ENCODE results near the gene TRABD2B.

TRABD2B gene

GRCh38 chr1:48030211-48030610, 33.0 kb upstream of the TRABD2B start:
- no peak for DNase-seq (ENCODE audit: low read depth in 1 of 2, low spot score in 1 of 2)
- TF ChIP-seq JUND (IDR thresholded peaks at IDR 0.05; ENCODE audit: low read depth): no peak
- in situ Hi-C loops (cut with HindIII; ENCODE audit: low pct_unique_long_range_greater_than_20kb, low sequenced_read_pairs): no loop called here

- DNase-seq (ENCODE audit: low read depth in 1 of 2, low spot score in 1 of 2): no peak
- TF ChIP-seq JUND (IDR thresholded peaks at IDR 0.05; ENCODE audit: low read depth): no peak
- in situ Hi-C loops (cut with HindIII; ENCODE audit: low pct_unique_long_range_greater_than_20kb, low sequenced_read_pairs): no loop called here
These were observed 31.3 kb upstream of the TRABD2B start for GRCh38 chr1:48028218-48029069.

- in situ Hi-C loops (cut with HindIII; ENCODE audit: low pct_unique_long_range_greater_than_20kb, low sequenced_read_pairs): no loop called here
- DNase-seq (ENCODE audit: low read depth in 1 of 2, low spot score in 1 of 2): no peak
- no peak for TF ChIP-seq JUND (IDR thresholded peaks at IDR 0.05; ENCODE audit: low read depth)
These were observed 30.3 kb upstream of the TRABD2B start for GRCh38 chr1:48027533-48027835.

DNA sequence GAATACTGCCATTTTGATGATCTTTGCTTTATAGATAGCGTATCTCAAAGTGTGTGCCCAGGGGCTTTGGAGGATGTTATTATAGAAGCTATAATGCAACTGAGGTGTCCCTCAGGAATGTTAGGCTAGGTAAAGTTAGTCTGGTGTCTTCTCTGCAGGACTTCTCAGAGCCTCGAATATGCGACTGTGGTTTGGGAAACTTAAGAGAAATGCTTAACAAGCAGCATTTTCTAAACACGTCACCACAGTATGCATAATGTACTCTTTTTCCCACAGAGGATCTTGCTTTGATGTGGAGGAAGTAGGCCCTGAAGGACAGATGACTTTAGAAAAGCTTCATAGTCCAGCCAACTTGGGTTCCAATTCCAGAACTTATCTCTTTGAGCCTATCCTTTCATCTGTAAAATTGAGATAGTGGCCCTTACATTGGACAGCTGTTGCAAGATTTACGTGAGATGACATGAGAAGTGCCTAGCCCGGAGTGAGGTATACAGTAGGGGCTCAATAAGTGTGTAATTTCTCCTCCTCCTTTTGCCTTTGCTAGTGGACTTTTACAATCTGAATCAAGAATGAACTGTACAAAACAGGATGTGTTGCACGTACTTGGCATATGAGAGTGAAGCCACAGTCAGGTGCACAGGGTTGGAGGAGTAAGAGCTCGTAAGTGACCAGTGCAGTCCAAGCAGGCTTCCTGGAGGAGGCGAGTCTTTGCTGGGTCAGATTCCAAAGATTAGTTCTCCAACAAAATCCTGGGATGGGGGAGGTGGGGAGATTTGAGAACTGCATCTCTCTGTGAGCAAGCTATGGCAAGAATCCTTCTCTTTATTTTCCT, 29.7 kb upstream of the TRABD2B start:
- DNase-seq (ENCODE audit: low read depth in 1 of 2, low spot score in 1 of 2): no peak
- TF ChIP-seq JUND (IDR thresholded peaks at IDR 0.05; ENCODE audit: low read depth): no peak
- in situ Hi-C loops (cut with HindIII; ENCODE audit: low pct_unique_long_range_greater_than_20kb, low sequenced_read_pairs): no loop called here

GRCh38 chr1:48026275-48026674, 29.1 kb upstream of the TRABD2B start:
- in situ Hi-C loops (cut with HindIII; ENCODE audit: low pct_unique_long_range_greater_than_20kb, low sequenced_read_pairs): no loop called here
- TF ChIP-seq JUND (IDR thresholded peaks at IDR 0.05; ENCODE audit: low read depth): no peak

GRCh38 chr1:48025076-48025475, 27.9 kb upstream of the TRABD2B start:
- TF ChIP-seq JUND (IDR thresholded peaks at IDR 0.05; ENCODE audit: low read depth): no peak

More at GRCh38 chr1:48026275-48026674, 29.1 kb upstream of the TRABD2B start:
- no peak for DNase-seq (ENCODE audit: low read depth in 1 of 2, low spot score in 1 of 2)

DNA sequence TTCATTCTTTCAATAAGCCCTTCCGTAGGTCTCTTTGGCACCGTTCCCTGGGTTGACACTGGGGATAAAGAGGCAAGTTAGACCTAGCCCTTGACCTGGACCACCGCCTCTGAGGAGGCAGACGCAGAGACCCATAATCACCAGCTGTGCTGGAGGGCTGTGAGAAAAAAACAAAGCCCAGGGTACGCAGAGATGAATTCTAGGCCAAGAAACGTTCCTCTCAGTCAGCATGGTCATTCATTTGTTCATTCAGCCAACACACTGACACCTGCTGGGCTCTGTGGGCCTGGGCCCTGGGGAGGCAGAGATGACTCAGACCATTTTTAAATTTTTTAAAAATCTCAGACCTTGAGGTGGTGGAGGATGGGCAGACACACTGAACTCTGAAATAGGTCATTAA, 26.3 kb upstream of the TRABD2B start:
- no peak for DNase-seq (ENCODE audit: low read depth in 1 of 2, low spot score in 1 of 2)
- no peak for TF ChIP-seq JUND (IDR thresholded peaks at IDR 0.05; ENCODE audit: low read depth)
- in situ Hi-C loops (cut with HindIII; ENCODE audit: low pct_unique_long_range_greater_than_20kb, low sequenced_read_pairs): no loop called here

More at GRCh38 chr1:48025076-48025475, 27.9 kb upstream of the TRABD2B start:
- in situ Hi-C loops (cut with HindIII; ENCODE audit: low pct_unique_long_range_greater_than_20kb, low sequenced_read_pairs): no loop called here
- DNase-seq (ENCODE audit: low read depth in 1 of 2, low spot score in 1 of 2): no peak

GRCh38 chr1:48022306-48022705, 25.1 kb upstream of the TRABD2B start:
- DNase-seq (ENCODE audit: low read depth in 1 of 2, low spot score in 1 of 2): no peak
- in situ Hi-C loops (cut with HindIII; ENCODE audit: low pct_unique_long_range_greater_than_20kb, low sequenced_read_pairs): no loop called here
- no peak for TF ChIP-seq JUND (IDR thresholded peaks at IDR 0.05; ENCODE audit: low read depth)

DNA sequence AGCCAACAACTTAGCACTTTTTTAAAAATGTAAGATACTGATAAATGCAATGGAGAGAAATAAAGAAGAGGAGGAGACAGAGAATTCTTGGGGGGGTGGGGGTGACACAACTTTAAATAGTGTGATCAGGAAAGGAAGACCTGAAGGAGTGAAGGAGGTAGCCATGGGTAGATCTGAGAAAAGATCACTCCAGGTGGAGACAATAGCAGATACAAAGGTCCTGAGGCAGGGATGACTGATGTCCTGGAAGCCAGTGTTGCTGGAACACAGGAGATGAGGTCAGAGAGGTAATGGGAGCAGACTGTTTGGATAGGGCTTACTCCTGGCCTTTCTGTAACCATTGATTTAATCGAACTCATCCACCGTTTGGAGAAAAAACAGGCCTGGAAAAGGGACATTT, 24.6 kb upstream of the TRABD2B start:
- no peak for TF ChIP-seq JUND (IDR thresholded peaks at IDR 0.05; ENCODE audit: low read depth)
- in situ Hi-C loops (cut with HindIII; ENCODE audit: low pct_unique_long_range_greater_than_20kb, low sequenced_read_pairs): no loop called here
- no peak for DNase-seq (ENCODE audit: low read depth in 1 of 2, low spot score in 1 of 2)

DNA sequence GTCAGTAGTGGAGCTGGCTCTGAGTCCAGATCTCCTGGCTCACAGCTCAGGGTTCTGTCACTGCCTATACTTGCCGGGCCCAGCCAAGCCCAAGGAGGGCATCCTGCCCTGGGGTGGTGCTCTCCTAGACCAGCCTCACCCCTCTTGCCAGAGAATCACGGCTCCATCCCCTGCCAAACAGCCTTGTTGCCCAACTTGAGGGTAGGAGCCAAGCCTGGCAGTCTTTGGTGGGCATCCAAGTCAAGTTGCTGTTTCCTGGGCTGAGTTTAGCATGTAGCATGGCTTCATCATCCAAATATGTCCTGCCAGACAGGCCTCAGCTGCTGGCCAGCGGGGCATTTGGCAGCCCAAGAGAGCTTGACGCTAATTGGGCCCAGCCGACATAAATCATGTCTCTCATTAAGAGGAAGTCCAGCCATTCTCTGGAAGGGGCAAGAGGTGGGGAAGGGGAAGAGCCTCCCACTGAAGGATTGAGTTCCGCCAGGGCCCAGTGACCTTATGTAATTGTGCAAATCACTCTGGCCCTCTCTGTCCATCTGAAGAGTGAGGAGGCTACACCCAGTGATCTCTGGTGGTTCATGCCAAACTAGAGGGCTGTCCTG, 22.6 kb upstream of the TRABD2B start:
- in situ Hi-C loops (cut with HindIII; ENCODE audit: low pct_unique_long_range_greater_than_20kb, low sequenced_read_pairs): no loop called here
- TF ChIP-seq JUND (IDR thresholded peaks at IDR 0.05; ENCODE audit: low read depth): no peak
- no peak for DNase-seq (ENCODE audit: low read depth in 1 of 2, low spot score in 1 of 2)

DNA sequence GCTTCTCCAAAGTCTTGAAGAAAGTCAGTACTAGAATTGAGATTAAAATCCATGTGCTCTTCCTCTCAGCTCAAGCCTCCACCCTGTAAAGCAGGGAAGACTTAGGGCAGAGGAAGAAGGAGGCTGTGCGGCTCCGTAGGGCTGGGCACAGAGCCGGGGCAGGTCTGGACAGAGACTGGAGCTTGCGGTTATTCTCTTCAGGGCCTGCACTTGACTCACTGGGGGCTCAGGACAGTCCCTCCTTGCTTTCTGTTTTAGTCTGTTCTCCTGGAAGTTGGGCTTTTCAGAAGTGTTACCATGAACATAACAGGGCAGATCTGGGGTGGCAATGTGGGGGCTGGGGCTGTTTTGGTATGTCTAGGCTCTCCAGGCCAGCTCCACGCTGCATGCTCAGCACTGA, 21.6 kb upstream of the TRABD2B start:
- no peak for TF ChIP-seq JUND (IDR thresholded peaks at IDR 0.05; ENCODE audit: low read depth)
- in situ Hi-C loops (cut with HindIII; ENCODE audit: low pct_unique_long_range_greater_than_20kb, low sequenced_read_pairs): no loop called here
- DNase-seq (ENCODE audit: low read depth in 1 of 2, low spot score in 1 of 2): no peak

DNA sequence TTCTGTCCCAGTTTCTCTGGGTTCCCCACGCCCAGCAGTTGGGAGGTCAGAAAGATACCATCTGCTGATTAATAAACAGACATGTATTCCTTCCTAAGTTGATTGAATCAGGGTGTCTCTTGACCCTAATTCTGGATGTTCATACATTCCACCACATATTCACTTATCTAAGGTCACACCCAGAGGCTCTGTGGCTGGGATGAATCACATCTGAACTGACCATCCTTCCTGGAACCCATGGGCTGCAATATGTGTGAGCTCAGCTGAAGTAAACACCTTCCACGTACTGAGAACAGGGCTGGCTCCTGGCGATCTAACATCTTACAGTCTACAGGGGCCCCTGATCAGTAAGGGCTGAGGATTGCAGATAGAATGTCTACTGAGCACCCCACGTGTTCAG, 20.5 kb upstream of the TRABD2B start:
- in situ Hi-C loops (cut with HindIII; ENCODE audit: low pct_unique_long_range_greater_than_20kb, low sequenced_read_pairs): no loop called here
- no peak for DNase-seq (ENCODE audit: low read depth in 1 of 2, low spot score in 1 of 2)
- TF ChIP-seq JUND (IDR thresholded peaks at IDR 0.05; ENCODE audit: low read depth): no peak

DNA sequence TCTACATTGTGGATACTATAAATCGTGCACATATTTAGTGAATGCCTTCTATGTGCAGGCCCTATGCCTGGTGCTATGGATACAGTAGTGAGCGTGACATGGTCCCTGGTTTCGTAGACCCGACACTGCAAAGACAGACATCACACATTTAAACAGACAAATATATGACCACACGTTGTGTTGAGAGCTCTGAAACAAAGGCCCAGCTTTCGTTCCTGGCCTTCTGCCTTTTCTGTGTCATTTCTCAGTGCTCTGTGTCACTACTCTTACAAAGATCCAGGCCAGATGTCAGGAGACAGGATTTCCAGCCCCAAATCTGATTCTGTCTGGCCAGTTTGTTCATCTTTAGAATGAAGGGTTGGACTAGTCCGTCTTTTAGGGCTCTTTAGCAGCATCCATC, 19.3 kb upstream of the TRABD2B start:
- in situ Hi-C loops (cut with HindIII; ENCODE audit: low pct_unique_long_range_greater_than_20kb, low sequenced_read_pairs): no loop called here
- no peak for TF ChIP-seq JUND (IDR thresholded peaks at IDR 0.05; ENCODE audit: low read depth)

More for the DNA sequence above, 19.3 kb upstream of the TRABD2B start:
- no peak for DNase-seq (ENCODE audit: low read depth in 1 of 2, low spot score in 1 of 2)
